ENCODE data around the gene SPATA9.

The SPATA9 gene

GRCh38 chr5:95682891-95683290 is at the start of gene SPATA9:
Gene SPATA9, minus strand, starts transcription at chr5:95682991. Its CDS starts 137 bp downstream, at chr5:95682854.
- DNase-seq: no peak

GRCh38 chr5:95731571-95732554 is 49.1 kb upstream of the SPATA9 start:
- peak; percentile 65 for DNase-seq

GRCh38 chr5:95730730-95731570 is 48.2 kb upstream of the SPATA9 start, which contains the start of gene RHOBTB3:
Gene RHOBTB3, plus strand, starts transcription at chr5:95731336. Its CDS starts 347 bp downstream, at chr5:95731683.
- peak; percentile 73 for DNase-seq

GRCh38 chr5:95730011-95730700 is 47.4 kb upstream of the SPATA9 start:
- DNase-seq: no peak

GRCh38 chr5:95729115-95730010 is 46.6 kb upstream of the SPATA9 start:
- DNase-seq: no peak

GRCh38 chr5:95728494-95729114 is 45.8 kb upstream of the SPATA9 start:
- DNase-seq: no peak

- peak; percentile 56 for DNase-seq
These were observed 45.0 kb upstream of the SPATA9 start for GRCh38 chr5:95727764-95728191.

GRCh38 chr5:95726811-95727763 is 44.3 kb upstream of the SPATA9 start:
- DNase-seq: peak; percentile 31

GRCh38 chr5:95725937-95726810 is 43.4 kb upstream of the SPATA9 start:
- DNase-seq: peak; percentile 89

- DNase-seq: no peak
These were observed 42.5 kb upstream of the SPATA9 start for GRCh38 chr5:95725071-95725820.

GRCh38 chr5:95723632-95724369 is 41.0 kb upstream of the SPATA9 start:
- DNase-seq: no peak

GRCh38 chr5:95721582-95722295 is 38.9 kb upstream of the SPATA9 start:
- DNase-seq: no peak

- DNase-seq: no peak
These were observed 37.4 kb upstream of the SPATA9 start for GRCh38 chr5:95720094-95720786.

GRCh38 chr5:95718738-95719137 is 35.9 kb upstream of the SPATA9 start:
- no peak for DNase-seq

GRCh38 chr5:95718203-95718602 is 35.4 kb upstream of the SPATA9 start:
- no peak for DNase-seq

- DNase-seq: no peak
These were observed 34.6 kb upstream of the SPATA9 start for GRCh38 chr5:95717439-95717838.
